IPS DF 6.9 (cell line): ENCODE measurements around the gene AHCYL2.
"Not testable (repeated sequence)": the region's sequence is repeated elsewhere in the genome, so short reads cannot be mapped to it uniquely, and the experiment has no call there.

Experiments
- DNase-seq: peaks from one replicate; pipeline ENCODE4 v3.0.0-alpha.2; 2013; ENCODE audit warnings: low read depth, low spot score
- H3K27ac ChIP-seq: one replicate; pipeline ENCODE4 v1.5.1; 2013; ENCODE audit warnings: low read length, control low read depth
- H3K27me3 ChIP-seq: 2 replicates; pipeline ENCODE4 v1.6.1; 2013; ENCODE audit warnings: mild to moderate bottlenecking, low read length; ENCODE audit not compliant: control insufficient read depth, insufficient read depth
- H3K36me3 ChIP-seq: 2 replicates; pipeline ENCODE4 v1.6.1; 2013; ENCODE audit warnings: low read length; ENCODE audit not compliant: control insufficient read depth, insufficient read depth
- H3K4me1 ChIP-seq: 2 replicates; pipeline ENCODE4 v1.6.1; 2013; ENCODE audit warnings: low read length; ENCODE audit not compliant: control insufficient read depth, insufficient read depth
- H3K4me3 ChIP-seq: 2 replicates; pipeline ENCODE4 v1.5.1; 2013; ENCODE audit warnings: mild to moderate bottlenecking, low read length
- H3K9me3 ChIP-seq: 2 replicates; pipeline ENCODE4 v1.6.1; 2013; ENCODE audit warnings: low read length, inconsistent platforms; ENCODE audit not compliant: control insufficient read depth, insufficient read depth
- WGBS: extraction: QIAGEN DNeasy Blood & Tissue Kit; methylation state at CpG from one replicate; pipeline ENCODE4 v1.1.7; 2013; ENCODE audit warnings: mixed read lengths, missing lambda C conversion rate; ENCODE audit not compliant: insufficient read length, insufficient coverage; 5-methylcytosine and 5-hydroxymethylcytosine counted together

The AHCYL2 gene

GRCh38 chr7:129348023-129348740, 123.4 kb downstream of the AHCYL2 start:
- Histone ChIP-seq H3K4me1 (no peaks in the 10 kb centered on the region), H3K27ac (no peak overlapping the region), H3K27me3 (no peaks in the 10 kb centered on the region), H3K36me3 (no peaks in the 10 kb centered on the region), H3K4me3 (no peak overlapping the region), H3K9me3 (no peaks in the 10 kb centered on the region)
- no CpG with 5 or more reads among the region's 2 CpGs for WGBS
- DNase-seq: no peak

GRCh38 chr7:129351320-129351719, 126.5 kb downstream of the AHCYL2 start:
- no peak overlapping the region for H3K27ac ChIP-seq
- H3K36me3 ChIP-seq: no peaks in the 10 kb centered on the region
- no peaks in the 10 kb centered on the region for H3K27me3 ChIP-seq
- no peaks in the 10 kb centered on the region for H3K4me1 ChIP-seq
- DNase-seq: no peak
- no CpG with 5 or more reads among the region's 3 CpGs for WGBS
- H3K4me3 ChIP-seq: no peak overlapping the region
- H3K9me3 ChIP-seq: no peaks in the 10 kb centered on the region

DNA sequence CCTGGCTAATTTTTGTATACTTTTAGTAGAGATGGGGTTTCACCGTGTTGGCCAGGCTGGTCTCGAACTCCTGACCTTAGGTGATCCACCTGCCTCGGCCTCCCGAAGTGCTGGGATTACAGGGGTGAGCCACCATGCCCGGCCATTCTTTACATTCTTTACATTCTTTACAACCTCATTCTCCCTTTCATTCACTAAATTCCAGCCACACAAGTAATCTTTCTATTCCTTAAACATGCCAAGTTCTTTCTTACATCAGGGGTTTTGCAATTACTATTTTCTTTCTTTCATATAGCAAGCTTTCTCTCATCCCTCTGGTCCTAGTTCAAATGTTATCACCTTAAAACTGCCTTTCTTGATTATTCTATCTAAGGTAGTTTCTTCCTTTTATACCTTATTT, 128.3 kb downstream of the AHCYL2 start:
- H3K36me3 ChIP-seq, DNase-seq, H3K9me3 ChIP-seq, H3K4me1 ChIP-seq, H3K4me3 ChIP-seq, H3K27ac ChIP-seq, H3K27me3 ChIP-seq: not testable (repeated sequence)
- WGBS: no CpG with 5 or more reads among the region's 5 CpGs

- DNase-seq: no peak
- Histone ChIP-seq H3K4me3 (no peak overlapping the region), H3K4me1 (no peaks in the 10 kb centered on the region), H3K27ac (no peak overlapping the region), H3K27me3 (no peaks in the 10 kb centered on the region), H3K36me3 (no peaks in the 10 kb centered on the region), H3K9me3 (no peaks in the 10 kb centered on the region)
- no CpG with 5 or more reads among the region's 5 CpGs for WGBS
These were observed 129.8 kb downstream of the AHCYL2 start for GRCh38 chr7:129354428-129355157.

DNA sequence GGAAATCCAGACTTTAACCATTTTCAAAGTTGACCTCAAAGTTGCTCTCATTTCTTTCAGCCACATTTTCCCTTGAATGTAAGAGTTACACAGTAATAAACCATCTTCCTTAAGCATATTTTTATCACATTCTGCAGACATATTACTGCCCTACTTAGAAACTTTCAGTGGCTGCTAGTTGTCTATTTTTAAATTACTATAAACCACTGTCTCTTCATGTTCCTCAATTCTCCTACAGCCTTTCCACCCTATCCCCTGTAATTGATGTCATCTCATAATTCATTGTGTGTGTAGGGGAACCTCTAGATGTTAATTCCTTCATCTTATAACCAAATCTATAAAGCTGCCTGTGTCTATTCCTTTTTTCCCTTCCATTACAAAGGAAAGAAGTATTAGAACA, 131.3 kb downstream of the AHCYL2 start:
- H3K9me3 ChIP-seq: no peaks in the 10 kb centered on the region
- H3K4me1 ChIP-seq: no peaks in the 10 kb centered on the region
- DNase-seq: no peak
- no peak overlapping the region for H3K27ac ChIP-seq
- H3K4me3 ChIP-seq: no peak overlapping the region
- no peaks in the 10 kb centered on the region for H3K27me3 ChIP-seq
- H3K36me3 ChIP-seq: no peaks in the 10 kb centered on the region

- Histone ChIP-seq H3K4me3 (no peak overlapping the region), H3K9me3 (no peaks in the 10 kb centered on the region), H3K27ac (no peak overlapping the region), H3K27me3 (no peaks in the 10 kb centered on the region), H3K4me1 (no peaks in the 10 kb centered on the region), H3K36me3 (no peaks in the 10 kb centered on the region)
- DNase-seq: no peak
- no CpG with 5 or more reads among the region's 2 CpGs for WGBS
These were observed 134.3 kb downstream of the AHCYL2 start for GRCh38 chr7:129359176-129359575.

GRCh38 chr7:129359638-129360037, 134.8 kb downstream of the AHCYL2 start:
- no peaks in the 10 kb centered on the region for H3K36me3 ChIP-seq
- no peaks in the 10 kb centered on the region for H3K27me3 ChIP-seq
- no CpG with 5 or more reads among the region's 1 CpG for WGBS
- H3K4me1 ChIP-seq: no peaks in the 10 kb centered on the region
- no peaks in the 10 kb centered on the region for H3K9me3 ChIP-seq
- DNase-seq: no peak
- no peak overlapping the region for H3K27ac ChIP-seq
- no peak overlapping the region for H3K4me3 ChIP-seq

DNA sequence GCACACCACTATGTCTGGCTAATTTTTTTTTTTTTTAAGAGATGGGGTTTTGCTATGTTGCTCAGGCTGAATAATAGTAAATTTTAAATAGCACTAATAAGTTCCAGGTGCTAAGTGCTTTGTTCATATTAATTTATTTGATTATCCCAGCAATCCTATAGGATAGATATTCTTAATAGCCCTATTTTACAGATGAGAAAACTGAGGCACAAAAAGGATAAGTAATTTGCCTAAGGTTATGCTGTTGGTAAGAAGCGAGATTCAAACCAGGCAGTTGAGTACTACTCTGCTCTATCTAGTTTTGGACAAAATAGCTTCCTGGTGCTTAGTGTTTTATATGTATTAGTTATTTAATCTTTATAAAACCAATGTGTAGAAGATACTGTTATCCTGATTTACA, 136.9 kb downstream of the AHCYL2 start:
- WGBS: no CpG with 5 or more reads among the region's 1 CpG
- Histone ChIP-seq H3K27ac (no peak overlapping the region), H3K27me3 (no peaks in the 10 kb centered on the region), H3K36me3 (no peaks in the 10 kb centered on the region), H3K4me3 (no peak overlapping the region), H3K9me3 (no peaks in the 10 kb centered on the region), H3K4me1 (no peaks in the 10 kb centered on the region)
- no peak for DNase-seq

GRCh38 chr7:129362496-129362895, 137.7 kb downstream of the AHCYL2 start:
- DNase-seq: no peak
- Histone ChIP-seq H3K27me3 (no peaks in the 10 kb centered on the region), H3K9me3 (no peaks in the 10 kb centered on the region), H3K4me1 (no peaks in the 10 kb centered on the region), H3K4me3 (no peak overlapping the region), H3K27ac (no peak overlapping the region), H3K36me3 (no peaks in the 10 kb centered on the region)

DNA sequence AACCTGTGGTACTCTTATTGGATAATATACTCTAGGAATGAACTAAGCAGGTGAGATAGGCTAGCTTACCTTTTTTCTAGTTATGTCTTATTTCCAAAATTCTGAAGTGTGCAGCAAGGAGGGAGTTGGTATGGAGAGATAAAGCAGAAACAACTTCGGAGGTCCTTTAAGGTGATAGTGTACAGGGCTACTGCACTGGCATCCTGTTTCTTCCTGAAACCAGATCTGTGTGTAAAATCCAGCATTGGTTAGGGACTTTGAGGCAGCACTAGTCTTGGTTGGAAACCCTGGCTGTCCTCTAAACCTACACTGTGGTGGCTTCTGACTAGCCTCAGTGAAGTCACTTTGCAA, 142.5 kb downstream of the AHCYL2 start:
- no peaks in the 10 kb centered on the region for H3K27me3 ChIP-seq
- no peak for DNase-seq
- no peak overlapping the region for H3K4me3 ChIP-seq
- no peak overlapping the region for H3K27ac ChIP-seq
- H3K9me3 ChIP-seq: no peaks in the 10 kb centered on the region
- WGBS: no CpG with 5 or more reads among the region's 1 CpG
- no peaks in the 10 kb centered on the region for H3K4me1 ChIP-seq
- H3K36me3 ChIP-seq: no peaks in the 10 kb centered on the region
